ENCODE data around the gene RAD51AP1. TPM values are rescaled to one million over a fixed set of nuclear protein-coding genes. Genes with fewer than 3 reads are reported as not detected.

RAD51AP1 gene
- total RNA-seq, 1 experiment from 2014 or later: 45.2 TPM

GRCh38 chr12:4530982-4531586 lies 7.6 kb upstream of the RAD51AP1 start:
- TF ChIP-seq ZNF317 (CRISPR knock-in tag; IDR thresholded peaks at IDR 0.05; ENCODE audit: borderline replicate concordance, low read depth) (no peak), ZBTB21 (CRISPR knock-in tag; IDR thresholded peaks at IDR 0.05; ENCODE audit: borderline replicate concordance) (no peak)
- TF ChIP-seq, protein P1, sequence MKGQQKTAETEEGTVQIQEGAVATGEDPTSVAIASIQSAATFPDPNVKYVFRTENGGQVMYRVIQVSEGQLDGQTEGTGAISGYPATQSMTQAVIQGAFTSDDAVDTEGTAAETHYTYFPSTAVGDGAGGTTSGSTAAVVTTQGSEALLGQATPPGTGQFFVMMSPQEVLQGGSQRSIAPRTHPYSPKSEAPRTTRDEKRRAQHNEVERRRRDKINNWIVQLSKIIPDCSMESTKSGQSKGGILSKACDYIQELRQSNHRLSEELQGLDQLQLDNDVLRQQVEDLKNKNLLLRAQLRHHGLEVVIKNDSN (CRISPR knock-in tag; IDR thresholded peaks at IDR 0.05): no peak
- no peak overlapping the region for H3K4me3 Mint-ChIP-seq
- no peak for DNase-seq (ENCODE audit: low spot score)
- ChIA-PET POLR2A (interaction anchor here (0.6 kb wide), 1 partner anchor 37 kb away, joined by 3 read pairs; no protein-coding TSS in a partner anchor), CTCF (interaction anchor here (1.2 kb wide), 1 partner anchor 177 kb away, joined by 4 read pairs; no protein-coding TSS in a partner anchor)
- H3K27ac Mint-ChIP-seq: no peak overlapping the region
- no peaks in the 10 kb centered on the region for H3K4me1 Mint-ChIP-seq
- no peaks in the 10 kb centered on the region for H3K9me3 Mint-ChIP-seq
- H3K36me3 Mint-ChIP-seq: no peaks in the 10 kb centered on the region
- no peak for ATAC-seq
- no peaks in the 10 kb centered on the region for H3K27me3 Mint-ChIP-seq (ENCODE audit: low read depth)

DNA sequence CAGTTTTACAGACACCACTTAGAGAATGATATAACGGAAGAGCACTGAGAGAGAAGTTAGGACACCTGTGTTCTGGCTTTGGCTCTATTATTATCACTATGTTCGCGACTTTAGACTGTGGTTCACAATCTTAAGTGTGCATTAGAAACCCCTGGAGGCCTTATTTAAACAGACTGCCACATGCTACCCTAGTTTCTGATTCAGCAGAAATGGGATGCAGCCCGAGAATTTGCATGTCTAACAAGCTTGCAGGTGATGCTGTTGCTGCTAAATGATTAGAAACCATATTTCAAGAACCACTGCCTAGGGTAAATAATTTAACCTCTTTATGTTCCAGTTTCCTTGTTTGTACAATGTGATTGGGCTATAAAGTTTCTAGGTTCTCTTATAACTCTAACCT lies 3.6 kb upstream of the RAD51AP1 start:
- CTCF ChIA-PET: interaction anchor here (0.6 kb wide), 1 partner anchor 242 kb away, joined by 3 read pairs; no protein-coding TSS in a partner anchor
- H3K4me1 Mint-ChIP-seq: peaks cover 14% of the 10 kb centered on the region
- H3K9me3 Mint-ChIP-seq: no peaks in the 10 kb centered on the region
- POLR2A ChIA-PET: no interaction called here
- ATAC-seq (no peak), DNase-seq (ENCODE audit: low spot score) (no peak)
- no peaks in the 10 kb centered on the region for H3K36me3 Mint-ChIP-seq
- H3K27me3 Mint-ChIP-seq (ENCODE audit: low read depth): no peaks in the 10 kb centered on the region
- no peak overlapping the region for H3K4me3 Mint-ChIP-seq
- H3K27ac Mint-ChIP-seq: no peak overlapping the region
- TF ChIP-seq, protein P2, sequence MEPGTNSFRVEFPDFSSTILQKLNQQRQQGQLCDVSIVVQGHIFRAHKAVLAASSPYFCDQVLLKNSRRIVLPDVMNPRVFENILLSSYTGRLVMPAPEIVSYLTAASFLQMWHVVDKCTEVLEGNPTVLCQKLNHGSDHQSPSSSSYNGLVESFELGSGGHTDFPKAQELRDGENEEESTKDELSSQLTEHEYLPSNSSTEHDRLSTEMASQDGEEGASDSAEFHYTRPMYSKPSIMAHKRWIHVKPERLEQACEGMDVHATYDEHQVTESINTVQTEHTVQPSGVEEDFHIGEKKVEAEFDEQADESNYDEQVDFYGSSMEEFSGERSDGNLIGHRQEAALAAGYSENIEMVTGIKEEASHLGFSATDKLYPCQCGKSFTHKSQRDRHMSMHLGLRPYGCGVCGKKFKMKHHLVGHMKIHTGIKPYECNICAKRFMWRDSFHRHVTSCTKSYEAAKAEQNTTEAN (CRISPR knock-in tag; IDR thresholded peaks at IDR 0.05): no peak
- TF ChIP-seq, protein P3, sequence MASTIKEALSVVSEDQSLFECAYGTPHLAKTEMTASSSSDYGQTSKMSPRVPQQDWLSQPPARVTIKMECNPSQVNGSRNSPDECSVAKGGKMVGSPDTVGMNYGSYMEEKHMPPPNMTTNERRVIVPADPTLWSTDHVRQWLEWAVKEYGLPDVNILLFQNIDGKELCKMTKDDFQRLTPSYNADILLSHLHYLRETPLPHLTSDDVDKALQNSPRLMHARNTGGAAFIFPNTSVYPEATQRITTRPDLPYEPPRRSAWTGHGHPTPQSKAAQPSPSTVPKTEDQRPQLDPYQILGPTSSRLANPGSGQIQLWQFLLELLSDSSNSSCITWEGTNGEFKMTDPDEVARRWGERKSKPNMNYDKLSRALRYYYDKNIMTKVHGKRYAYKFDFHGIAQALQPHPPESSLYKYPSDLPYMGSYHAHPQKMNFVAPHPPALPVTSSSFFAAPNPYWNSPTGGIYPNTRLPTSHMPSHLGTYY (CRISPR knock-in tag; IDR thresholded peaks at IDR 0.05): no peak
- TF ChIP-seq E2F4 (CRISPR knock-in tag; IDR thresholded peaks at IDR 0.05; ENCODE audit: borderline replicate concordance, low read depth): no peak
- TF ChIP-seq ZNF263 (CRISPR knock-in tag; IDR thresholded peaks at IDR 0.05; ENCODE audit: low read depth): no peak
- TF ChIP-seq, protein P4, sequence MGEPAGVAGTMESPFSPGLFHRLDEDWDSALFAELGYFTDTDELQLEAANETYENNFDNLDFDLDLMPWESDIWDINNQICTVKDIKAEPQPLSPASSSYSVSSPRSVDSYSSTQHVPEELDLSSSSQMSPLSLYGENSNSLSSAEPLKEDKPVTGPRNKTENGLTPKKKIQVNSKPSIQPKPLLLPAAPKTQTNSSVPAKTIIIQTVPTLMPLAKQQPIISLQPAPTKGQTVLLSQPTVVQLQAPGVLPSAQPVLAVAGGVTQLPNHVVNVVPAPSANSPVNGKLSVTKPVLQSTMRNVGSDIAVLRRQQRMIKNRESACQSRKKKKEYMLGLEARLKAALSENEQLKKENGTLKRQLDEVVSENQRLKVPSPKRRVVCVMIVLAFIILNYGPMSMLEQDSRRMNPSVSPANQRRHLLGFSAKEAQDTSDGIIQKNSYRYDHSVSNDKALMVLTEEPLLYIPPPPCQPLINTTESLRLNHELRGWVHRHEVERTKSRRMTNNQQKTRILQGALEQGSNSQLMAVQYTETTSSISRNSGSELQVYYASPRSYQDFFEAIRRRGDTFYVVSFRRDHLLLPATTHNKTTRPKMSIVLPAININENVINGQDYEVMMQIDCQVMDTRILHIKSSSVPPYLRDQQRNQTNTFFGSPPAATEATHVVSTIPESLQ (CRISPR knock-in tag; IDR thresholded peaks at IDR 0.05): no peak
- TF ChIP-seq EMX1 (CRISPR knock-in tag; IDR thresholded peaks at IDR 0.05): no peak
- TF ChIP-seq USF2 (CRISPR knock-in tag; IDR thresholded peaks at IDR 0.05): no peak
- TF ChIP-seq ZNF512 (CRISPR knock-in tag; IDR thresholded peaks at IDR 0.05; ENCODE audit: borderline replicate concordance): no peak
- no peak for TF ChIP-seq NR2C2 (CRISPR knock-in tag; IDR thresholded peaks at IDR 0.05)
- TF ChIP-seq CDX4 (CRISPR knock-in tag; IDR thresholded peaks at IDR 0.05; ENCODE audit: borderline replicate concordance): no peak
- no peak for TF ChIP-seq MYBL2 (CRISPR knock-in tag; IDR thresholded peaks at IDR 0.05)
- no peak for TF ChIP-seq JUN (CRISPR knock-in tag; IDR thresholded peaks at IDR 0.05)
- no peak for TF ChIP-seq CTCF (IDR thresholded peaks at IDR 0.05)
